ENCODE measurements around the gene HSD17B4.
"Not testable (repeated sequence)": the region's sequence is repeated elsewhere in the genome, so short reads cannot be mapped to it uniquely, and the experiment has no call there.

- TF ChIP-seq EZH2 (IDR thresholded peaks at IDR 0.05; ENCODE audit: borderline replicate concordance, low read depth, low read length); TRIM24 (IDR thresholded peaks at IDR 0.05); E2F6 (IDR thresholded peaks at IDR 0.05; ENCODE audit: borderline replicate concordance in 1 of 2, extremely low read depth in 1 of 2, insufficient read depth in 1 of 2, insufficient read length in 1 of 2, low read depth in 1 of 2, low read length in 1 of 2, poor library complexity in 1 of 2, severe bottlenecking in 1 of 2); USF2 (CRISPR knock-in tag; IDR thresholded peaks at IDR 0.05); CTCF (IDR thresholded peaks at IDR 0.05 in 2 of 3, conservative IDR thresholded peaks at IDR 0.05 in 1 of 3; ENCODE audit: insufficient read depth in 2 of 3, low read depth in 1 of 3, low read length in 3 of 3); ZNF644 (tag; IDR thresholded peaks at IDR 0.05; ENCODE audit: low read depth); ZNF263 (CRISPR knock-in tag; IDR thresholded peaks at IDR 0.05; ENCODE audit: borderline replicate concordance); GMEB1 (CRISPR knock-in tag; IDR thresholded peaks at IDR 0.05); YY1 (IDR thresholded peaks at IDR 0.05; ENCODE audit: borderline replicate concordance in 1 of 3, control insufficient read depth in 1 of 3, extremely low read depth in 1 of 3, insufficient read depth in 3 of 3, insufficient read length in 1 of 3, insufficient replicate concordance in 2 of 3, low read depth in 1 of 3, low read length in 2 of 3); SMC3 (conservative IDR thresholded peaks at IDR 0.05; ENCODE audit: insufficient read depth, low read depth, low read length); ZBTB7A (IDR thresholded peaks at IDR 0.05; ENCODE audit: borderline replicate concordance, control insufficient read depth, low read depth, low read length): not testable (repeated sequence)
Measured at GRCh38 chr5:119450627-119451026, 1.7 kb upstream of the HSD17B4 start.
